ENCODE results near the gene SBF2. TPM values are rescaled to one million over a fixed set of nuclear protein-coding genes. Genes with fewer than 3 reads are reported as not detected.
A peak's percentile ranks its signal among the peaks of the same experiment; 100 is the strongest.

SBF2 gene
- total and polyA plus RNA-seq, 2 of the 13 experiments (the other 11 are each of a cell fraction or from before 2014, with no cell fraction given): 24.0 to 45.8 TPM

DNA sequence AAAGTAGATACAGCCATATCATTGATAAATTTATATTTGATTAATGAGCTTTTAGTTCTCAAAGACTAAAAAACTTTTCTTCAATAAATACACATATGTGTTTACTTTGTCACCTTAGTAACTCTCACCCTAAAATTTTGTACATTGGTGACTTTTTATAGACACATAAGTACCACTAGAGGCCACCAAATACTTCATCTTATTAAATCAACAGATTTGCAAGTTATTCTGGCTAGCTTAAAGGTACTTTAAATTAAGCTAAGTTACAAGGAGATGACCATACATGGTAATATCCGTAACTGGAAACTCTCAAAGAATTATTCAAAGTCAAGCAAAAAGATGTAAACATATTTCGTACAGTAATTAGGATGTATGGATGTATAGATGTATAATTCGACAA, 112.2 kb downstream of the SBF2 start:
- Histone ChIP-seq H3K27me3 (ENCODE audit: control insufficient read depth in 1 of 2, insufficient read depth in 2 of 2, low read length in 2 of 2) (no peaks in the 10 kb centered on the region), H2AFZ (ENCODE audit: low read length) (no peak overlapping the region), H3K4me1 (ENCODE audit: insufficient read depth, low read length) (no peaks in the 10 kb centered on the region), H3K27ac (ENCODE audit: extremely low read length, insufficient read depth, low read length) (no peak overlapping the region), H3K9ac (ENCODE audit: insufficient read depth, low read depth, low read length) (no peak overlapping the region), H3K36me3 (replicated peaks in 1 of 2; ENCODE audit: control insufficient read depth in 1 of 2, insufficient read depth in 2 of 2, low read length in 2 of 2) (no peaks in the 10 kb centered on the region), H3K9me3 (ENCODE audit: low read length) (no peaks in the 10 kb centered on the region), H3K79me2 (ENCODE audit: insufficient read depth, low read length) (no peaks in the 10 kb centered on the region), H3K4me2 (ENCODE audit: low read depth, low read length) (no peak overlapping the region), H3K4me3 (replicated peaks in 1 of 3; ENCODE audit: insufficient read depth in 1 of 3, low read depth in 2 of 3, low read length in 3 of 3) (no peak overlapping the region), H4K20me1 (ENCODE audit: insufficient read depth, low read length) (no peaks in the 10 kb centered on the region)
- ChIA-PET CTCF (ENCODE audit: low intra/inter-chr PET ratio, low total read pairs) (interaction anchor here (1.2 kb wide), 1 partner anchor 141 kb away, joined by 3 read pairs; no protein-coding TSS in a partner anchor), POLR2A (interaction anchor here (1.6 kb wide), 1 partner anchor 122 kb away, joined by 7 read pairs; no protein-coding TSS in a partner anchor)
- no peak for FAIRE-seq
- intact Hi-C loops (cut with micrococcal nuclease; ENCODE audit: unreplicated experiment): loop anchor here (5.0 kb wide), 1 partner anchor 185 kb away; no protein-coding TSS in a partner anchor
- TF ChIP-seq ZNF367 (CRISPR knock-in tag; IDR thresholded peaks at IDR 0.05; ENCODE audit: borderline replicate concordance): no peak
- no peak for TF ChIP-seq ZNF672 (CRISPR knock-in tag; IDR thresholded peaks at IDR 0.05)
- no peak for TF ChIP-seq ZNF570 (CRISPR knock-in tag; IDR thresholded peaks at IDR 0.05; ENCODE audit: borderline replicate concordance)
- TF ChIP-seq ZNF678 (CRISPR knock-in tag; IDR thresholded peaks at IDR 0.05): no peak
- TF ChIP-seq, protein P1, sequence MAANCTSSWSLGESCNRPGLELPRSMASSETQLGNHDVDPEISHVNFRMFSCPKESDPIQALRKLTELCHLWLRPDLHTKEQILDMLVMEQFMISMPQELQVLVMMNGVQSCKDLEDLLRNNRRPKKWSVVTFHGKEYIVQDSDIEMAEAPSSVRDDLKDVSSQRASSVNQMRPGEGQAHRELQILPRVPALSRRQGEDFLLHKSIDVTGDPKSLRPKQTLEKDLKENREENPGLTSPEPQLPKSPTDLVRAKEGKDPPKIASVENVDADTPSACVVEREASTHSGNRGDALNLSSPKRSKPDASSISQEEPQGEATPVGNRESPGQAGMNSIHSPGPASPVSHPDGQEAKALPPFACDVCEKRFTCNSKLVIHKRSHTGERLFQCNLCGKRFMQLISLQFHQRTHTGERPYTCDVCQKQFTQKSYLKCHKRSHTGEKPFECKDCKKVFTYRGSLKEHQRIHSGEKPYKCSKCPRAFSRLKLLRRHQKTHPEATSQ (CRISPR knock-in tag; IDR thresholded peaks at IDR 0.05; ENCODE audit: borderline replicate concordance): no peak
- TF ChIP-seq ZNF616 (CRISPR knock-in tag; IDR thresholded peaks at IDR 0.05; ENCODE audit: low read depth): no peak
- peak; percentile 44 for TF ChIP-seq STAG1 (CRISPR knock-in tag; IDR thresholded peaks at IDR 0.05)
- TF ChIP-seq ZBTB7B (CRISPR knock-in tag; IDR thresholded peaks at IDR 0.05): no peak
- TF ChIP-seq, protein P2, sequence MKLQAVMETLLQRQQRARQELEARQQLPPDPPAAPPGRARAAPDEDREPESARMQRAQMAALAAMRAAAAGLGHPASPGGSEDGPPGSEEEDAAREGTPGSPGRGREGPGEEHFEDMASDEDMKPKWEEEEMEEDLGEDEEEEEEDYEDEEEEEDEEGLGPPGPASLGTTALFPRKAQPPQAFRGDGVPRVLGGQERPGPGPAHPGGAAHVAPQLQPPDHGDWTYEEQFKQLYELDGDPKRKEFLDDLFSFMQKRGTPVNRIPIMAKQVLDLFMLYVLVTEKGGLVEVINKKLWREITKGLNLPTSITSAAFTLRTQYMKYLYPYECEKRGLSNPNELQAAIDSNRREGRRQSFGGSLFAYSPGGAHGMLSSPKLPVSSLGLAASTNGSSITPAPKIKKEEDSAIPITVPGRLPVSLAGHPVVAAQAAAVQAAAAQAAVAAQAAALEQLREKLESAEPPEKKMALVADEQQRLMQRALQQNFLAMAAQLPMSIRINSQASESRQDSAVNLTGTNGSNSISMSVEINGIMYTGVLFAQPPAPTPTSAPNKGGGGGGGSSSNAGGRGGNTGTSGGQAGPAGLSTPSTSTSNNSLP (IDR thresholded peaks at IDR 0.05; ENCODE audit: low read depth, low read length): peak; percentile 62; the same call in 1 of the 2 replicates
- no peak for ATAC-seq
- WGBS (ENCODE audit: low lambda C conversion rate): 97% methylated on average over 3 of the region's 3 CpGs
- DNase-seq (ENCODE audit: low spot score): peak; percentile 32
- BruUV-seq (replicated peaks): no TSS peak
- in situ Hi-C loops (cut with HindIII; ENCODE audit: extremely low pct_ligation_motif_present, low pct_unique_long_range_greater_than_20kb): no loop called here
